ENCODE measurements around the gene HSPA12A.

The HSPA12A gene

DNA sequence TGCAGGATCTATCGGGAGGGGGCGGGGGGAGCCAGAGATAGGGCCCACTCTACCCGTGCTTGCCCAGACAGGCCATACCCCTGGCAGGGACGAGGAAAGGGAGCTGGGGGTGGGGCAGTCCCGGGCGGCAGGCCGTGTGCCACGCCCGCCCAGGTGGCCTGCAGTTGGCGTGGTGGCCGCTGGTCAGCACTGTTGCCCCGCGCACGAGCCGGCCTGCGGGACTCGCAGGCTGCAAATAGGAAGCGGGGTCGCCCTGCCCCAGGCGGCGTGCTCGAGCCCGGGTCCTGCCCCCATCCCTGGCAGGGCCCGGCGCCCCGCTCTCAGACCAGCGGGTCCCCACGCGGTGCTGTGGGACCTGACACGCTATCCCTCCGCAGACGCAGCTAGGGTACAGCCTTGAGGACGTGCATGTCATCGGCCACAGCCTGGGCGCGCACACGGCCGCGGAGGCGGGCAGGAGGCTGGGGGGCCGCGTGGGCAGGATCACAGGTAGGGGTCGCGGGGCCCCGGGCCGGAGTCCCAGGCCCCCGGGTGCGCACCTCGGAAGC, 114.9 kb downstream of the HSPA12A start:
- no peaks in the 10 kb centered on the region for H3K4me1 ChIP-seq (ENCODE audit: insufficient read depth, insufficient read length)
- no peaks in the 10 kb centered on the region for H3K36me3 ChIP-seq (ENCODE audit: insufficient read depth, insufficient read length, low read length)
- DNase-seq (ENCODE audit: low read depth, low spot score) = peak; percentile 46
- TF ChIP-seq YY1 (IDR thresholded peaks at IDR 0.05; ENCODE audit: insufficient read depth, insufficient read length) (no peak), ZNF274 (IDR thresholded peaks at IDR 0.05; ENCODE audit: low read depth, low read length) (no peak)
- H3K9me3 ChIP-seq (ENCODE audit: insufficient read depth, low read length) = no peaks in the 10 kb centered on the region
- peak overlapping the region; percentile 43 for H3K4me3 ChIP-seq (ENCODE audit: insufficient read length, low read depth)
- H3K27me3 ChIP-seq (ENCODE audit: insufficient read depth, insufficient read length) = peaks cover 6% of the 10 kb centered on the region
- peak overlapping the region; percentile 56 for H3K9ac ChIP-seq (ENCODE audit: insufficient read length, low read depth)

DNA sequence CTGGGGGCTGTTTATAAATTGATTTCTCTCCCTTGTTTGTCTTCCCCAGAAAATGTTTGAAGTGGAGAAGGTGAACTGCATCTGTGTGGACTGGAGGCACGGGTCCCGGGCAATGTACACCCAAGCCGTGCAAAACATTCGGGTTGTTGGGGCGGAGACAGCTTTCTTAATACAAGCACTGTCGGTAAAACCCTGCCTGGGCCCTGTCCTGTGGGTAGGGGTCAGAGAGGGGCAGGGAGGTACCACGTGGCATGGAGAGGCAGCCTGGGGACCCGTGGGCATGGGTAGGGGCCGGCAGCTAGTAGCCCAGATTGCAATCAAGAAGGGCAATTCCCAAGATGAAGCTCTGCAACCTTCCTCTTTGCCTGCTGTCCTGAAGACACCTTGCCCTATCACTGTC, 115.6 kb downstream of the HSPA12A start:
- no peak for DNase-seq (ENCODE audit: low read depth, low spot score)
- no peak for TF ChIP-seq SUZ12 (IDR thresholded peaks at IDR 0.05; ENCODE audit: extremely low read depth, insufficient read depth, insufficient read length)
- H3K36me3 ChIP-seq (ENCODE audit: insufficient read depth, insufficient read length, low read length) = no peaks in the 10 kb centered on the region
- peaks cover 6% of the 10 kb centered on the region for H3K27me3 ChIP-seq (ENCODE audit: insufficient read depth, insufficient read length)
- H3K9me3 ChIP-seq (ENCODE audit: insufficient read depth, low read length) = no peaks in the 10 kb centered on the region
- no peak overlapping the region for H3K9ac ChIP-seq (ENCODE audit: insufficient read length, low read depth)
- no peak overlapping the region for H3K4me3 ChIP-seq (ENCODE audit: insufficient read length, low read depth)
- H3K4me1 ChIP-seq (ENCODE audit: insufficient read depth, insufficient read length) = no peaks in the 10 kb centered on the region

DNA sequence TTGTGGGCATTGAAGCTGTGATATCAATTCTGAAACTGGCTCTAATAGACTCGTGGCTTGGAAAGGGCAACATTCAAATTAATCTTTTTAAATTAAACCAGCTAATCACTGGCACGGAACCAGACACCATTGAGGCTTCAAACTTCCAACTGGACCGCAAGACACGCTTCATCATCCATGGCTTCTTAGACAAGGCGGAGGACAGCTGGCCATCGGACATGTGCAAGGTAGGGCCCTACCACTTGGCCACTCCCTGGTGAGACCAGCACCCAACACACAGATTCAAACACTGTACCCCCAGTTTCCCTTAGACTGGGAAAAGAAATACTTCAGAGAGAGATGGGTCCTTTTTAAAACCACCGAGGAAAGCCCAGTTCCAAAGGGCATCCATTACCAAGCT, 116.5 kb downstream of the HSPA12A start:
- Histone ChIP-seq H3K4me1 (ENCODE audit: insufficient read depth, insufficient read length) (no peaks in the 10 kb centered on the region), H3K36me3 (ENCODE audit: insufficient read depth, insufficient read length, low read length) (no peaks in the 10 kb centered on the region), H3K9me3 (ENCODE audit: insufficient read depth, low read length) (no peaks in the 10 kb centered on the region), H3K27me3 (ENCODE audit: insufficient read depth, insufficient read length) (peaks cover 6% of the 10 kb centered on the region), H3K9ac (ENCODE audit: insufficient read length, low read depth) (no peak overlapping the region), H3K4me3 (ENCODE audit: insufficient read length, low read depth) (no peak overlapping the region)
- TF ChIP-seq SUZ12 (IDR thresholded peaks at IDR 0.05; ENCODE audit: extremely low read depth, insufficient read depth, insufficient read length) (no peak), YY1 (IDR thresholded peaks at IDR 0.05; ENCODE audit: insufficient read depth, insufficient read length) (no peak), ZNF274 (IDR thresholded peaks at IDR 0.05; ENCODE audit: low read depth, low read length) (no peak)
- no peak for DNase-seq (ENCODE audit: low read depth, low spot score)

DNA sequence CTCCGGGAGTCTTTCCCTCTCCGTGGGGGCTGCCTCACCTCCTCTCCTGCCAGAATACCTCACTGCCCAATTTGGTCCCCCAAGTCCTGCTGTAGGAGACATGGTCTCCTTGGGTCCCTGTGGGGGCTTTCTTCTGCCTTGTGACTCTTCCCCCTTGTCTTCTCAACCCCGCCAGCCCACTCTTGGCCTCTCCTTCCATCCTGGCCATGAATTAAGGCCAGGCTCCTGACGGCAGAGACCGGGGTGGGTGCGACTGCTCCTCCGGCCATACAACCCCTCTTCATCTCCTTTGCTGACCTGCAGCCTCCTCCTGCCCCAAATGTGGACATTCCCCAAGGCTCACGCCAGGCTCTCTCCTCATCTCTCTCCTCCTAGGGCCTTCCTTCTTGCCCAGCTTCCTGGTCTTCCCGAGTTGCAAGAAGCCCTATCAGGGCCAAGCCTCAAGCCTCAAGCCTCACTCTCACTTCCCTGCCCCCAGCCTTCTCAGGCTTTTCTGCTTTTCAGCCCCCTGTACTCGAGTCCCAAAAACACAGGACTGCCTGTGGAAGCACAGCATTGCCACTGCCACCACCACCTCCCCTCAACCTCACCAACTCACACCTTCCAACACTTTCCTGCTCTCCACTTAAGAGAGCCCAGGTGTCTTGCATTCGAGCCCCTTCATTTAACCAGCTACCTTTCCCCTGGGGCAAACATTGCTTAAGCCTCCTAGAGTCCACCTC, 120.3 kb downstream of the HSPA12A start:
- TF ChIP-seq SUZ12 (IDR thresholded peaks at IDR 0.05; ENCODE audit: extremely low read depth, insufficient read depth, insufficient read length) (no peak), ZNF274 (IDR thresholded peaks at IDR 0.05; ENCODE audit: low read depth, low read length) (no peak), YY1 (IDR thresholded peaks at IDR 0.05; ENCODE audit: insufficient read depth, insufficient read length) (no peak)
- H3K4me3 ChIP-seq (ENCODE audit: insufficient read length, low read depth) = no peak overlapping the region
- no peaks in the 10 kb centered on the region for H3K4me1 ChIP-seq (ENCODE audit: insufficient read depth, insufficient read length)
- DNase-seq (ENCODE audit: low read depth, low spot score) = no peak
- no peaks in the 10 kb centered on the region for H3K36me3 ChIP-seq (ENCODE audit: insufficient read depth, insufficient read length, low read length)
- H3K27me3 ChIP-seq (ENCODE audit: insufficient read depth, insufficient read length) = peaks cover 5% of the 10 kb centered on the region
- no peak overlapping the region for H3K9ac ChIP-seq (ENCODE audit: insufficient read length, low read depth)
- H3K9me3 ChIP-seq (ENCODE audit: insufficient read depth, low read length) = no peaks in the 10 kb centered on the region

DNA sequence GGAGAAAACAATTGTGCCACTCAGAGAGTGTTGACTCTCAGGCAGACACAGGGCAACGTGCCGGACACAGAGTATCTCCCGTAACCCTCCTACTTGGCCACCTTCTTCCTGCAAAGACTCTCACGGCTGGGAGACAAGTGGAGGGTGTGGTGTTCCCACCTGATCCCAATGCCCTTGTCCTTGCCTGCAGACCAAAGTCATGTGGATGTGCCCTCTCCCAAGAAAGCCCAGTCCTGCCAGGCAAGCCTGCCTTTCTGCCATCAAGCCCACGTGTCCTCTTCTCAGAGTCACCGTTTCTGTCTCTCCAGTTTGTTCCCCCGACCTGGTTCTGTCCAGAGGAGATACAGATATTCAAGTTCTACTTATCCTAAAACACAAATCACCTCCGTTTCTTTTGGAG, 120.9 kb downstream of the HSPA12A start:
- Histone ChIP-seq H3K36me3 (ENCODE audit: insufficient read depth, insufficient read length, low read length) (no peaks in the 10 kb centered on the region), H3K4me3 (ENCODE audit: insufficient read length, low read depth) (no peak overlapping the region), H3K27me3 (ENCODE audit: insufficient read depth, insufficient read length) (no peaks in the 10 kb centered on the region), H3K4me1 (ENCODE audit: insufficient read depth, insufficient read length) (no peaks in the 10 kb centered on the region), H3K9ac (ENCODE audit: insufficient read length, low read depth) (no peak overlapping the region), H3K9me3 (ENCODE audit: insufficient read depth, low read length) (no peaks in the 10 kb centered on the region)
- TF ChIP-seq YY1 (IDR thresholded peaks at IDR 0.05; ENCODE audit: insufficient read depth, insufficient read length) (no peak), ZNF274 (IDR thresholded peaks at IDR 0.05; ENCODE audit: low read depth, low read length) (no peak), SUZ12 (IDR thresholded peaks at IDR 0.05; ENCODE audit: extremely low read depth, insufficient read depth, insufficient read length) (no peak)
- DNase-seq (ENCODE audit: low read depth, low spot score) = no peak

Measured in NT2/D1 (cell line).